CD4-positive, alpha-beta T cell (primary cell): Measurements from ENCODE around the gene SLC24A5. TPM values are rescaled to one million over a fixed set of nuclear protein-coding genes. Genes with fewer than 3 reads are reported as not detected.

Experiments
- ATAC-seq: fragments of 200-7000 bp; cut with Tn5 transposase; one replicate; pipeline ENCODE4 v1.10.0; 2022; ENCODE audit warnings: mild to moderate bottlenecking; ENCODE audit not compliant: poor library complexity
- CTCF ChIA-PET: fragments of 350-600 bp; sonication (Branson Sonifier 250); formaldehyde crosslinking; loops from one replicate; lab custom pipeline; 2021; ENCODE audit warnings: antibody characterized with exemption, inconsistent platforms; lab: Charles Lee
- POLR2A ChIA-PET: fragments of 350-600 bp; sonication (Branson Sonifier 250); formaldehyde crosslinking; loops from one replicate; lab custom pipeline; 2021; ENCODE audit warnings: antibody characterized with exemption, inconsistent platforms; lab: Charles Lee
- DNase-seq, 14 experiments: peaks; one replicate each; pipeline ENCODE4 v3.0.0-alpha.2; 2013 to 2020; ENCODE audit warnings: mixed read lengths in 2 of 14
- H3K27ac ChIP-seq, 2 donors: one replicate each; pipeline versions ENCODE4 v1.5.1 to v1.7.0; 2013; ENCODE audit warnings: low read length in 2 of 2, low read depth in 1 of 2, mild to moderate bottlenecking in 1 of 2
- H3K27me3 ChIP-seq, 2 experiments: 1 replicate in 1 of 2; 2 replicates in 1 of 2; pipeline versions ENCODE4 v1.6.1 to v1.7.0; 2013; ENCODE audit warnings: low read length in 2 of 2, control low read depth in 1 of 2, mild to moderate bottlenecking in 1 of 2, moderate library complexity in 1 of 2; ENCODE audit not compliant: insufficient read depth in 2 of 2, control insufficient read depth in 1 of 2
- H3K36me3 ChIP-seq: one replicate; pipeline ENCODE4 v1.6.1; 2013; ENCODE audit warnings: low read length, control low read depth; ENCODE audit not compliant: insufficient read depth
- H3K4me1 ChIP-seq: one replicate; pipeline ENCODE4 v1.6.1; 2013; ENCODE audit warnings: low read length, control low read depth; ENCODE audit not compliant: insufficient read depth
- H3K4me3 ChIP-seq: one replicate; pipeline ENCODE4 v1.5.1; 2013; ENCODE audit warnings: mild to moderate bottlenecking, low read length, moderate library complexity
- H3K9me3 ChIP-seq, 2 experiments: 1 replicate in 1 of 2; 2 replicates in 1 of 2; pipeline versions ENCODE4 v1.6.1 to v1.7.0; 2013; ENCODE audit warnings: low read length in 2 of 2, mild to moderate bottlenecking in 2 of 2, control low read depth in 1 of 2, moderate library complexity in 1 of 2; ENCODE audit not compliant: control insufficient read depth in 1 of 2, insufficient read depth in 1 of 2
- H3K27ac Mint-ChIP-seq: one replicate; pipeline ENCODE4 v1.8.0; 2020; ENCODE audit warnings: mixed read lengths
- H3K27me3 Mint-ChIP-seq: one replicate; pipeline ENCODE4 v1.8.0; 2021; ENCODE audit warnings: mixed read lengths
- H3K36me3 Mint-ChIP-seq: one replicate; pipeline ENCODE4 v1.8.0; 2021; ENCODE audit warnings: low read depth, mixed read lengths
- H3K4me1 Mint-ChIP-seq: one replicate; pipeline ENCODE4 v1.8.0; 2021; ENCODE audit warnings: low read depth, mixed read lengths
- H3K4me3 Mint-ChIP-seq: one replicate; pipeline ENCODE4 v1.8.0; 2020; ENCODE audit warnings: mild to moderate bottlenecking, mixed read lengths
- H3K9me3 Mint-ChIP-seq: one replicate; pipeline ENCODE4 v1.8.0; 2020; ENCODE audit warnings: mixed read lengths
- intact Hi-C, 2 experiments: fragments of 100-400 bp; cut with DNase I in 1 of 2; cut with micrococcal nuclease in 1 of 2; formaldehyde crosslinking; loops; one replicate each; pipeline versions ENCODE4 v1.15.1 to v1.9.0; 2023 to 2025; cut with DNase I, micrococcal nuclease
- polyA plus RNA-seq, 2 donors: library from polyadenylated mRNA; unstranded; fragments of 120-200 nt; gene quantifications; one replicate each; pipeline ENCODE4 v1.2.1, GENCODE V29; 2013
- total RNA-seq, 174 experiments: library from RNA in 2 of 174; stranded (reverse) in 2 of 174; gene quantifications; one replicate each; pipeline ENCODE4 v1.2.3 and lab custom pipeline; 2021 to 2026
- TF ChIP-seq, protein P1 (sequence below): fragments of 200-600 bp; IDR thresholded peaks from one replicate; pipeline ENCODE4 v1.8.0; 2022; ENCODE audit warnings: antibody characterized with exemption, mild to moderate bottlenecking

SLC24A5 gene
- total RNA-seq, result not detected
- polyA plus RNA-seq (2013, experiment 1 of 2), result not detected
- not detected for polyA plus RNA-seq (2013, experiment 2 of 2)
- total RNA-seq (lab: John Stamatoyannopoulos, UW), result 0 to 0.23 (median 0) reads per million in 172 experiments

DNA sequence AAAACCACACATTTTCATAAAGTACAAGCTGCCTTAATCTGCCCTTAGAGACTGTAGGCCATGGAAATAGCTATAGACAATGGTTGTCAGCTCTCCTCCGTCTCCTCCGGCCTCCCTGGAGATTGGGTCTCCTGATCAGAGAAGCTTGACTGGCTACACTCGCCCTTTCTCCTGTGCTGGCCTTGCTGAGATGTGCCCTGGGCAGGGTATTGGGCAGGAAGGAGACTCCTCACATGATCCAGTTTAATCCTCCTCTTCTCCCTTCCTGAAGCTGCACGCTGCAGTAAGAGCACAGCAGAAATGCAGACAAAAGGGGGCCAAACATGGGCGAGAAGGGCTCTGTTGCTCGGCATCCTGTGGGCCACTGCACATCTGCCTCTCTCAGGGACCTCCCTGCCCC, at the start of gene SLC24A5:
TSS of gene SLC24A5 (plus strand) at position 246 of the 400 bp plus-strand sequence. CDS start at position 301, 55 bp downstream.
- H3K36me3 ChIP-seq, result no peaks in the 10 kb centered on the region
- TF ChIP-seq, protein P1, sequence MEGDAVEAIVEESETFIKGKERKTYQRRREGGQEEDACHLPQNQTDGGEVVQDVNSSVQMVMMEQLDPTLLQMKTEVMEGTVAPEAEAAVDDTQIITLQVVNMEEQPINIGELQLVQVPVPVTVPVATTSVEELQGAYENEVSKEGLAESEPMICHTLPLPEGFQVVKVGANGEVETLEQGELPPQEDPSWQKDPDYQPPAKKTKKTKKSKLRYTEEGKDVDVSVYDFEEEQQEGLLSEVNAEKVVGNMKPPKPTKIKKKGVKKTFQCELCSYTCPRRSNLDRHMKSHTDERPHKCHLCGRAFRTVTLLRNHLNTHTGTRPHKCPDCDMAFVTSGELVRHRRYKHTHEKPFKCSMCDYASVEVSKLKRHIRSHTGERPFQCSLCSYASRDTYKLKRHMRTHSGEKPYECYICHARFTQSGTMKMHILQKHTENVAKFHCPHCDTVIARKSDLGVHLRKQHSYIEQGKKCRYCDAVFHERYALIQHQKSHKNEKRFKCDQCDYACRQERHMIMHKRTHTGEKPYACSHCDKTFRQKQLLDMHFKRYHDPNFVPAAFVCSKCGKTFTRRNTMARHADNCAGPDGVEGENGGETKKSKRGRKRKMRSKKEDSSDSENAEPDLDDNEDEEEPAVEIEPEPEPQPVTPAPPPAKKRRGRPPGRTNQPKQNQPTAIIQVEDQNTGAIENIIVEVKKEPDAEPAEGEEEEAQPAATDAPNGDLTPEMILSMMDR, result no peak
- DNase-seq (no peak), ATAC-seq (no peak)
- no peaks in the 10 kb centered on the region for H3K4me1 Mint-ChIP-seq
- intact Hi-C loops, result no loop called here
- no peak within 1 kb of the TSS for H3K27ac ChIP-seq
- H3K9me3 ChIP-seq, result no peaks in the 10 kb centered on the region
- POLR2A ChIA-PET, result no interaction called here
- H3K4me3 Mint-ChIP-seq, result no peak within 1 kb of the TSS
- H3K4me1 ChIP-seq, result no peaks in the 10 kb centered on the region
- H3K27ac Mint-ChIP-seq, result no peak within 1 kb of the TSS
- peaks cover 2% of the 10 kb centered on the region for H3K9me3 Mint-ChIP-seq
- peaks cover 13% of the 10 kb centered on the region for H3K27me3 Mint-ChIP-seq
- no peaks in the 10 kb centered on the region for H3K36me3 Mint-ChIP-seq
- no peak within 1 kb of the TSS for H3K4me3 ChIP-seq
- H3K27me3 ChIP-seq, result no peaks in the 10 kb centered on the region
- CTCF ChIA-PET, result no interaction called here

DNA sequence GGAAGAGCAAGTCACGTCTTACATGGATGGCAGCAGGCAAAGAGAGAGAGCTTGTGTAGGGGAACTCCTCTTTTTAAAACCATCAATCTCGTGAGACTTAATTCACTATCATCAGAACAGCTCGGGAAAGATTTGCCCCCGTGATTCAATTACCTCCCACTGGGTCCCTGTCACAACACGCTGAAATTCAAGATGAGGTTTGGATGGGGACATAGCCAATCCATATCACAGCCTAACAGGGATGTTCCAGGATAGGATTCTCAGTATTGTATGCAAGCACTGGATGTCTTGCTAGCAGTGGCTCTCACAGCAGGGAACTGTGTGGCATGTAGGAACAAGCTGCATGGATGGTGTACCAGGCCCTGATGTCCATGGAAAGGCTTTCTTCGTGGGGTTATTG, 47.8 kb upstream of the SLC24A5 start:
- Mint-ChIP-seq H3K9me3 (peaks cover 3% of the 10 kb centered on the region), H3K4me1 (no peaks in the 10 kb centered on the region), H3K4me3 (no peak overlapping the region), H3K36me3 (no peaks in the 10 kb centered on the region), H3K27ac (no peak overlapping the region), H3K27me3 (peaks cover 22% of the 10 kb centered on the region)
- TF ChIP-seq, protein P1, result no peak
- H3K4me3 ChIP-seq, result no peak overlapping the region
- POLR2A ChIA-PET, result no interaction called here
- H3K9me3 ChIP-seq, result no peaks in the 10 kb centered on the region
- CTCF ChIA-PET, result no interaction called here
- H3K27ac ChIP-seq, result no peak overlapping the region
- no peak for DNase-seq
- intact Hi-C loops, result no loop called here
- peaks cover 0 to 5% of the 10 kb centered on the region in 2 experiments for H3K27me3 ChIP-seq
- no peak for ATAC-seq
- no peaks in the 10 kb centered on the region for H3K4me1 ChIP-seq
- no peaks in the 10 kb centered on the region for H3K36me3 ChIP-seq

DNA sequence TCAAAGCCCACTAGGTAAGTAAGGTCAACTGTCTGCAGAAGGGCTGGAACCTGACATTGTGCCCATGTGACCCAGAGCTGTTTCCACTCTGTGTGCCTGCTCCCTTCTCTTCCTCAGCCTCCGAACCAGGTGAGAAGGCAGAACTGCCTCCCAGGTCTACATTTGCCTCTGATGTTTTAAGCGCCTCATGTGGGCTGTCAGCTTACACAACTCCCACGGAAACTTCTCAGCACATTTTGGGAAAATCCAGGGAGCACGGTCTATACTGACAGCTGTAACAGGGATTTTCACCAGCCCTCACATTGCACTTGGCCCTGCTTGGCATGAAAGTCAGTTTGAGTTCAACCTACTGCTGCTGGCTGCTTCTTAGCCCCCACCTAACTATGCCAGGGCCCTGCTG, 46.9 kb upstream of the SLC24A5 start:
- Histone ChIP-seq H3K9me3 (no peaks in the 10 kb centered on the region), H3K27ac (no peak overlapping the region), H3K4me3 (no peak overlapping the region), H3K36me3 (no peaks in the 10 kb centered on the region), H3K27me3 (peaks cover 0 to 5% of the 10 kb centered on the region in 2 experiments), H3K4me1 (no peaks in the 10 kb centered on the region)
- TF ChIP-seq, protein P1, result no peak
- Mint-ChIP-seq H3K27me3 (peaks cover 24% of the 10 kb centered on the region), H3K4me1 (no peaks in the 10 kb centered on the region), H3K9me3 (peaks cover 3% of the 10 kb centered on the region), H3K36me3 (no peaks in the 10 kb centered on the region), H3K27ac (no peak overlapping the region), H3K4me3 (no peak overlapping the region)
- CTCF ChIA-PET, result no interaction called here
- POLR2A ChIA-PET, result no interaction called here
- ATAC-seq (no peak), DNase-seq (no peak)
- intact Hi-C loops, result no loop called here
